Right lobe of liver (tissue), 6 donors: ENCODE results near the gene FNDC3B. TPM values are rescaled to one million over a fixed set of nuclear protein-coding genes. Genes with fewer than 3 reads are reported as not detected.

Experiments
- ATAC-seq, 4 donors: fragments of 200-7000 bp; cut with Tn5 transposase; one replicate each; pipeline ENCODE4 v1.9.1; 2020; ENCODE audit warnings: mild to moderate bottlenecking in 4 of 4, moderate library complexity in 4 of 4
- DNase-seq, 3 donors: peaks; one replicate each; pipeline ENCODE4 v3.0.0-alpha.2; 2020
- H3K27ac ChIP-seq, 3 donors: fragments of 200-600 bp; one replicate each; pipeline ENCODE4 v1.8.0; 2022
- H3K27me3 ChIP-seq, 2 donors: fragments of 200-600 bp; one replicate each; pipeline ENCODE4 v1.8.0; 2022
- H3K36me3 ChIP-seq, 4 donors: fragments of 200-600 bp; sonication (generic) in 1 of 4; one replicate each; pipeline versions ENCODE4 v1.5.1 to v1.8.0; 2017 to 2022; ENCODE audit warnings: control low read depth in 1 of 4
- H3K4me1 ChIP-seq, 4 donors: fragments of 200-600 bp; sonication (generic) in 1 of 4; one replicate each; pipeline versions ENCODE4 v1.5.1 to v1.8.0; 2017 to 2022; ENCODE audit warnings: control low read depth in 1 of 4
- H3K4me3 ChIP-seq, 3 donors: fragments of 200-600 bp; one replicate each; pipeline ENCODE4 v1.8.0; 2022
- H3K9me3 ChIP-seq, 4 donors: fragments of 200-600 bp; sonication (generic) in 1 of 4; one replicate each; pipeline versions ENCODE4 v1.5.1 to v1.8.0; 2017 to 2022; ENCODE audit warnings: control low read depth in 1 of 4
- CTCF ChIP-seq, 4 donors: fragments of 200-600 bp in 3 of 4; fragments of 450-650 bp in 1 of 4; IDR thresholded peaks; one replicate each; pipeline versions ENCODE4 v1.5.1 to v1.8.0; 2016 to 2022; ENCODE audit warnings: antibody characterized with exemption in 4 of 4, mild to moderate bottlenecking in 2 of 4
- POLR2A ChIP-seq: fragments of 450-650 bp; IDR thresholded peaks from one replicate; pipeline ENCODE4 v1.6.1; 2017; ENCODE audit warnings: antibody characterized with exemption, mild to moderate bottlenecking
- WGBS: methylation state at CpG from one replicate; pipeline ENCODE4 v1.1.6; 2018; ENCODE audit warnings: low coverage, low lambda C conversion rate; ENCODE audit not compliant: insufficient coverage; ENCODE audit errors: missing lambda C conversion rate; 5-methylcytosine and 5-hydroxymethylcytosine counted together
- intact Hi-C, 2 donors: fragments of 100-400 bp; cut with DNase I; formaldehyde crosslinking; loops; one replicate each; pipeline versions ENCODE4 v1.11.2 to v1.14.1; 2022
- total RNA-seq, 6 experiments: library from RNA; depleted of rRNA in 2 of 6; stranded (reverse); fragments of >200 nt in 2 of 6; fragmentation: NEBNext Ultra II Directional in 3 of 6; extraction: Animal tissue kit (Norgen Biotek cat#: 25700) in 3 of 6; gene quantifications; one replicate each; pipeline versions ENCODE4 v1.1.0 to v1.2.4, GENCODE V29; 2016 to 2023
- donor health status: DM: no; HTN: yes; CAD: no.
- donor health status: DM: no; HTN: no; CAD: no.
- donor health status: DM: no; HTN: no; CAD: no.
- donor health status: DM: no; HTN: yes; CAD: no.
- donor health status: DM: no; HTN: yes; CAD: no.

FNDC3B gene
- total RNA-seq, 6 experiments from 2014 or later, result 40.2 to 184 (median 63.5) TPM

GRCh38 chr3:172373912-172374311 is 334.5 kb downstream of the FNDC3B start:
- intact Hi-C loops, result no loop called here
- H3K4me3 ChIP-seq, result no peak overlapping the region
- no peaks in the 10 kb centered on the region for H3K9me3 ChIP-seq
- no peaks in the 10 kb centered on the region for H3K27me3 ChIP-seq
- peaks cover 0 to 12% (median 2%) of the 10 kb centered on the region in 4 donors for H3K4me1 ChIP-seq
- ATAC-seq, result no peak
- no peak overlapping the region for H3K27ac ChIP-seq
- TF ChIP-seq CTCF (IDR thresholded peaks at IDR 0.05) (no peak), POLR2A (no peak)
- no peak for DNase-seq
- 100% methylated on average over 4 of the region's 5 CpGs for WGBS
- peaks cover 0 to 21% (median 11%) of the 10 kb centered on the region in 4 donors for H3K36me3 ChIP-seq

- intact Hi-C loops, result no loop called here
- ATAC-seq (no peak), DNase-seq (no peak)
- 93% methylated on average over 4 of the region's 4 CpGs for WGBS
- Histone ChIP-seq H3K4me1 (peaks cover 0 to 4% (median 0%) of the 10 kb centered on the region in 4 donors), H3K9me3 (no peaks in the 10 kb centered on the region), H3K36me3 (peaks cover 0 to 35% (median 19%) of the 10 kb centered on the region in 4 donors), H3K4me3 (no peak overlapping the region), H3K27ac (no peak overlapping the region), H3K27me3 (no peaks in the 10 kb centered on the region)
- no peak for TF ChIP-seq POLR2A
- TF ChIP-seq CTCF (IDR thresholded peaks at IDR 0.05), result no peak
These were observed 335.9 kb downstream of the FNDC3B start for GRCh38 chr3:172375206-172375850.

GRCh38 chr3:172376402-172376801 is 337.0 kb downstream of the FNDC3B start:
- no peak for ATAC-seq

GRCh38 chr3:172376881-172377280 is 337.5 kb downstream of the FNDC3B start:
- Histone ChIP-seq H3K4me1 (no peaks in the 10 kb centered on the region), H3K9me3 (no peaks in the 10 kb centered on the region), H3K27ac (no peak overlapping the region), H3K27me3 (no peaks in the 10 kb centered on the region), H3K4me3 (no peak overlapping the region), H3K36me3 (peaks cover 0 to 40% (median 24%) of the 10 kb centered on the region in 4 donors)
- DNase-seq (no peak), ATAC-seq (no peak)
- TF ChIP-seq CTCF (IDR thresholded peaks at IDR 0.05) (no peak), POLR2A (no peak)
- WGBS, result 89% methylated on average over 3 of the region's 4 CpGs
- intact Hi-C loops, result no loop called here

More at GRCh38 chr3:172376402-172376801, 337.0 kb downstream of the FNDC3B start:
- H3K4me1 ChIP-seq, result no peaks in the 10 kb centered on the region
- H3K27ac ChIP-seq, result no peak overlapping the region
- no peak overlapping the region for H3K4me3 ChIP-seq
- H3K27me3 ChIP-seq, result no peaks in the 10 kb centered on the region
- H3K36me3 ChIP-seq, result peaks cover 0 to 45% (median 24%) of the 10 kb centered on the region in 4 donors
- no peaks in the 10 kb centered on the region for H3K9me3 ChIP-seq
- TF ChIP-seq CTCF (IDR thresholded peaks at IDR 0.05) (no peak), POLR2A (no peak)
- no peak for DNase-seq
- intact Hi-C loops, result no loop called here
